Heart left ventricle (tissue), 13 donors: ENCODE measurements around the gene TNFSF10.

ENCODE experiments used
- CTCF ChIP-seq, 12 donors: fragments of 200-600 bp; sonication (generic) in 4 of 12; IDR thresholded peaks; one replicate each; pipeline versions ENCODE4 v1.5.0 to v1.8.0; 2018 to 2022; ENCODE audit warnings: antibody characterized with exemption in 12 of 12, mild to moderate bottlenecking in 5 of 12
- POLR2A ChIP-seq, 2 donors: fragments of 450-650 bp; IDR thresholded peaks; one replicate each; pipeline ENCODE4 v1.6.1; 2017; ENCODE audit warnings: antibody characterized with exemption in 2 of 2, mild to moderate bottlenecking in 2 of 2, moderate library complexity in 2 of 2
- donor health status: ischemic (EF 13 %, LVEDD 7.1; RV severe dilation, severe dysfunction).
- donor health status: DM: no; HTN: yes; CAD: no.
- donor health status: DM: no; HTN: no; CAD: no.
- donor health status: ischemic (EF 25% LVEDD 6.9; RV normal size, moderate dysfunction).
- donor health status: ischemic (EF 25% LVEDD 5.7; RV mildly dilated, moderate dysfunction).
- donor health status: ischemic (EF 35%, LVEDD 5.7; RV mildly dilated, moderate dysfunction).
- donor health status: nonischemic (EF 11% LVEDD 7.7; RV severe dilation, severe dysfunction).
- donor health status: DM: yes; HTN: yes; CAD: no.
- donor health status: PGD.
- donor health status: ischemic (EF 29% LVEDD 5.4; RV normal size, mild dysfunction).
- donor health status: nonischemic (EF 23%, LVEDD 6.1; RV moderate dilation, normal function).

GRCh38 chr3:172544404-172544803 lies 21.2 kb upstream of the TNFSF10 start:
- no peak for TF ChIP-seq CTCF (IDR thresholded peaks at IDR 0.05)
- no peak for TF ChIP-seq POLR2A (IDR thresholded peaks at IDR 0.05)
